Measurements from ENCODE around the gene DOK4.

DOK4 gene

DNA sequence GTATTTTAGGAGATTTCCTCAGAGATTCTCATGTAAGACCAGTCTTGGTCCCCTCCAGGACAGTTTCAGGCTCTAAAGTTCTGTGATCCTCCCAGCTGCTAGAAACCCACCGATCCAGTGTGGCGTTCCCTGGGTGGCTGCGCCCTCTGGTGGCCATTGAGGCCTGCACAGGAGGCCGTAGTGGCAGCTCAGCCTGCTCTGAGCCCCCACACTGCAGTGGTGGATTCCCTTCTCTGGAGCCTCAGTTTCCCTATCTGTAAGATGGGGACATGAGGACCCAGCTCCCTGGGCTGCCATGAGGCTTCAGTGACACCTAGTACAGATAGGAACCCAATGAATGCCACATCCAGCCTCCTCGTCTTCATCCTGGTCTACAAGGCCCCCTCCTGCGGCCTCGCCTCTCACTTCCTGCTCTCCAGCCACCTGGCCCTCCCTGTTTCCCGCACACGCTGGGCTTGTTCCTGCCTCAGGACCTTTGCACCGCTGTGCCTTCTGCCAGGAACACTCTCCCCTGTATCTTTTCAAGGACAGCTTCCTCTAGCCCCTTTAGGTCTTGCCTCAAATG lies 33.6 kb upstream of the DOK4 start:
- no peak for FAIRE-seq
- TF ChIP-seq, protein P1, sequence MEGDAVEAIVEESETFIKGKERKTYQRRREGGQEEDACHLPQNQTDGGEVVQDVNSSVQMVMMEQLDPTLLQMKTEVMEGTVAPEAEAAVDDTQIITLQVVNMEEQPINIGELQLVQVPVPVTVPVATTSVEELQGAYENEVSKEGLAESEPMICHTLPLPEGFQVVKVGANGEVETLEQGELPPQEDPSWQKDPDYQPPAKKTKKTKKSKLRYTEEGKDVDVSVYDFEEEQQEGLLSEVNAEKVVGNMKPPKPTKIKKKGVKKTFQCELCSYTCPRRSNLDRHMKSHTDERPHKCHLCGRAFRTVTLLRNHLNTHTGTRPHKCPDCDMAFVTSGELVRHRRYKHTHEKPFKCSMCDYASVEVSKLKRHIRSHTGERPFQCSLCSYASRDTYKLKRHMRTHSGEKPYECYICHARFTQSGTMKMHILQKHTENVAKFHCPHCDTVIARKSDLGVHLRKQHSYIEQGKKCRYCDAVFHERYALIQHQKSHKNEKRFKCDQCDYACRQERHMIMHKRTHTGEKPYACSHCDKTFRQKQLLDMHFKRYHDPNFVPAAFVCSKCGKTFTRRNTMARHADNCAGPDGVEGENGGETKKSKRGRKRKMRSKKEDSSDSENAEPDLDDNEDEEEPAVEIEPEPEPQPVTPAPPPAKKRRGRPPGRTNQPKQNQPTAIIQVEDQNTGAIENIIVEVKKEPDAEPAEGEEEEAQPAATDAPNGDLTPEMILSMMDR (IDR thresholded peaks at IDR 0.05; ENCODE audit: insufficient read depth, missing control alignments): peak; percentile 95
- DNase-seq (ENCODE audit: insufficient read length, low spot score): peak; percentile 67

DNA sequence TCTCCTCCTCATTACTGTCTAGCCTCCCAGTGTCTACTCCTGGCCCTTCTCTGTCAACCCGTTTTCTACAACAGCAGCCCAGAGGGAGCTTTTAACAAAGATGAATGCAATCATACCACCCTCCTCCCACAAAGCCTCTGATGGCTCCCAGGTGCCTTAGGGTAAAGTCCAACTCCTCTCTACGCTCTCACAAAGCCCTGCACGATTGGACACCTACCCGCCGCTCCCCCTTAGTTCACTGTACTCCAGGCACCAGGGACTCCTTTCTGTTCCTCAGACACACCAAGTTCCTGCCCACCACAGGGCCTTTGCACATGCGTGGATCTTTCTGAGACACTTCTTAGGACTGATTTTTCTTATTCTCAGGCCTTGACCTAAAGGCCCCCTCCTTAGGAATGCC lies 32.6 kb upstream of the DOK4 start:
- TF ChIP-seq, protein P1 (IDR thresholded peaks at IDR 0.05; ENCODE audit: insufficient read depth, missing control alignments): no peak
- FAIRE-seq (no peak), DNase-seq (ENCODE audit: insufficient read length, low spot score) (no peak)

DNA sequence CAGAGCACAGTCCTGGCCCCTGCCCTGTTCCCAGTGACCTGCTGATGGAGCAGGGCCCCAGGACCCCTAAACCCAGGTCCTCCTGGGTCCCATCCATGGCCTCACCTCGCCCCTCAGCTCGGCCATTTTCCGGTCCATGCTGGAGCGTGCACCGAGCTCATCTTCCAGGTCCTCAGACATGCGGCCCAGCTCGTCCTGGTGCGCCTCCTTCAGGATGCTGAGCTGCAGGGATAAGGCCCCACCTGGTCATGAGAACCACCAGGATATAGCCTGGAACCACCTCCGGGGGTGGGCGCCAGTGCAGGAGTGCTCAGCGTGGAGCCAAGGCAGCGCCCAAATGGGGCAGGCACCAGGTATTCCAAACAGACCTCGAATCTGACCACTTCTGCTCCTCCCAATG lies 32.2 kb upstream of the DOK4 start:
- DNase-seq (ENCODE audit: insufficient read length, low spot score): no peak
- TF ChIP-seq, protein P1 (IDR thresholded peaks at IDR 0.05; ENCODE audit: insufficient read depth, missing control alignments): no peak
- FAIRE-seq: no peak

DNA sequence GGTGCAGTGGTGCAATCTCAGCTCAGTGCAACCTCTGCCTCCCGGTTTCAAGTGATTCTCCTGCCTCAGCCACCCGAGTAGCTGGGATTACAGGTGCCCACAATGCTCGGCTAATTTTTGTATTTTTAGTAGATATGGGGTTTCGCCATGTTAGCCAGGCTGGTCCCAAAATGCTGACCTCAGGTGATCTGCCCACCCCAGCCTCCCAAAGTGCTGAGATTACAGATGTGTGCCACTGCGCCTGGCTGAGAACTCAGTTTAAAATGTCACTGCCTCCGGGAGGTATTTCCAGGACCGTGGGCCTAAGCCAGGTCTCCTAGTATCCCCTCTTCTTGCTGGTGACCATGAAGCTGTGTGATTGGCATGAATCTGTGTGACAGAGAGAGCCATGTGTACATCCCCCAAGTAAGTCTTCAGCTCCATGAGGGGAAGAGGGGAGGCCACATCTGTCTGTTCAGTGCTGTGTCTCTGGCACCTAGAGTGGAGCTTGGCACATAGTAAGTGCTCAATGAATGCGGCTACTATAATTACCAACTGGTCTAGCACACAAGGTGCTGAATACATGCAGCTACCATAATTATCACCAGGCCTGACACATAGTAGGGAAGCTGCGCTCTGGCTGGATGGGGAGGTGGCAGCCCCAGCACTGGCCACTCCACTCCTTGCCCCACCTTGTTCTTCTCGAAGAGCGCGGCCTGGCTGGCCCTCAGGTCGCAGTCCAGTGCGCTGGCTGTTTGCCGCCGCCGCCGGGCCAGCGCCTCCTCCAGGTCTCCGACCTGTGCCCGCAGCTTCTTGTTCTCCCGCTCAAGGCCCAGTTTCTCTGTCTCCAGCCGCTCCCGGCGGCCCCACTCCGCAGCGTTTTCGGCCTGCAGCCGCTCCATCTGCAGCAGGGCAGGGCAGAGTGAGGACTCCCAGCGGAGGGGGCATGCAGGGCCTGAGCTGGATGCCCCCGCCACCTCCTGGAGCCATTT lies 31.4 kb upstream of the DOK4 start:
- TF ChIP-seq, protein P1 (IDR thresholded peaks at IDR 0.05; ENCODE audit: insufficient read depth, missing control alignments): no peak
- FAIRE-seq: no peak

DNA sequence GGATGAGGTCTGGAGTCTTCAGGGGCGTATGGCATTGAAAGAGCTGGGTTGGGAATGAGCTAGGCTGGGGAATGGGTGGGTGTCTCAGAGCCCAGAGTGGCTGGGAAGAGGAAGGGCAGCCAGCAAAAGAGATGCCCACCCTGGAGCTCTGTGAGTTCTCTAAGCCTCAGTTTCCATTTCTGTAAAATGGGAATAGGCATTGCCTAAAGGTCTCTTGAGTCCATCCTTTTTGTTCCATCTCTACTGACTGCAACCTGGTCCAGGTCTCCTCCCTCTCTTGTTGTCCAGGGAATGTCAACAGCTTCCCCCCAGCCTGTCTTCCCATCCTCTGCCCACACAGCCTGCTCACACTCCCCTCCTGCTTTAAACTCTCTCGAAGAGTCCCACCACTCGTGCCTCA lies 30.5 kb upstream of the DOK4 start:
- no peak for FAIRE-seq
- DNase-seq (ENCODE audit: insufficient read length, low spot score): no peak
- TF ChIP-seq, protein P1 (IDR thresholded peaks at IDR 0.05; ENCODE audit: insufficient read depth, missing control alignments): no peak

More for the DNA sequence above, 31.4 kb upstream of the DOK4 start:
- no peak for DNase-seq (ENCODE audit: insufficient read length, low spot score)

DNA sequence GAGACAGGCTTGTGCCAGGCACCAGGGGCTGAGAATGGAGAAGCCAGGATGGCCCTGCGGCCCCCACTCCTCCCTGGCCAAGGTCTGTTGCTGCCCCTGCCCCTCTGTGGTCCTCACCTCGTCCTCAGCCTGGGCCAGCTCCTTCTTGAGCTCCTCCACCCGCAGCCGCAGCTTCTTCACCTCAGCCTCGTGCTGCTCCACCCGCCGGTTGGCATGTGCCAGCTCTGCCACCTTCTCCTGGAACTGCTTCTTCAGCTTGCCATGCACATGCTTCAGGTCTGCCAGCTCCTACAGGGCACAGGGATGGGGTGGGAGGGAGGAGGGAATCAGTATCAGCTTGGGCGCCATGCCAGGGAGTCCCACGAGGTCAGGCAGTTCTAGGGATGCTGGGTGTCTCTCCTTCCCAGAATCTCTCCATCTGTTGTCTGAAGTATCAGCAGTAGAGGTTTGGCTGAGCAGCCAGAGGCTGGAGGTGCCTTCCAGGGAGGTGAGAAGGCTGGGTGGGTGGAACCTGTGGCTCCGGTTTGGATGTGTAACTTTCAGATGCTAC lies 30.0 kb upstream of the DOK4 start:
- TF ChIP-seq, protein P1 (IDR thresholded peaks at IDR 0.05; ENCODE audit: insufficient read depth, missing control alignments): no peak
- no peak for FAIRE-seq
- DNase-seq (ENCODE audit: insufficient read length, low spot score): no peak

Data from D721Med (cell line).